Esophagus (tissue), 2 donors: ENCODE measurements around the gene TTLL12. TPM values are rescaled to one million over a fixed set of nuclear protein-coding genes. Genes with fewer than 3 reads are reported as not detected.

ENCODE experiments used
- H3K27ac ChIP-seq, 2 donors: one replicate each; pipeline ENCODE4 v1.5.1; 2013; ENCODE audit warnings: low read depth in 2 of 2, mild to moderate bottlenecking in 2 of 2, inconsistent platforms in 1 of 2, low read length in 1 of 2, moderate library complexity in 1 of 2
- H3K27me3 ChIP-seq, 2 donors: one replicate each; pipeline ENCODE4 v1.6.1; 2013; ENCODE audit warnings: low read length in 2 of 2, control low read depth in 1 of 2, mild to moderate bottlenecking in 1 of 2; ENCODE audit not compliant: insufficient read depth in 2 of 2, control insufficient read depth in 1 of 2
- H3K36me3 ChIP-seq, 2 donors: one replicate each; pipeline ENCODE4 v1.6.1; 2013; ENCODE audit warnings: low read length in 1 of 2; ENCODE audit not compliant: control insufficient read depth in 2 of 2, insufficient read depth in 2 of 2
- H3K4me1 ChIP-seq, 2 donors: one replicate each; pipeline ENCODE4 v1.6.1; 2013; ENCODE audit warnings: low read length in 1 of 2; ENCODE audit not compliant: control insufficient read depth in 2 of 2, insufficient read depth in 2 of 2
- H3K4me3 ChIP-seq, 2 donors: one replicate each; pipeline ENCODE4 v1.5.1; 2013; ENCODE audit warnings: low read length in 2 of 2, mild to moderate bottlenecking in 2 of 2, low read depth in 1 of 2, moderate library complexity in 1 of 2
- H3K9me3 ChIP-seq, 2 donors: one replicate each; pipeline ENCODE4 v1.6.1; 2013; ENCODE audit warnings: mild to moderate bottlenecking in 2 of 2, low read depth in 1 of 2, low read length in 1 of 2, moderate library complexity in 1 of 2; ENCODE audit not compliant: control insufficient read depth in 2 of 2, insufficient read depth in 1 of 2
- WGBS, 2 donors: extraction: QIAGEN DNeasy Blood & Tissue Kit; methylation state at CpG; one replicate each; pipeline ENCODE4 v1.1.7; 2013; 5-methylcytosine and 5-hydroxymethylcytosine counted together
- polyA plus RNA-seq, 2 donors: library from polyadenylated mRNA; stranded (reverse); fragments of 200-250 nt; gene quantifications; one replicate each; pipeline ENCODE4 v1.2.3, GENCODE V29; 2013
- donor health status: healthy with polysubstance abuse.
- donor health status: Bipolar disorder and iron deficiency.

Gene TTLL12
- polyA plus RNA-seq, 2 donors = 79.5 to 96.4 TPM

- WGBS, 2 donors = 46 to 60% methylated on average over 13 of the region's 13 CpGs
- Histone ChIP-seq H3K27me3 (no peaks in the 10 kb centered on the region), H3K27ac (peak overlapping the region; percentile 57 to 88), H3K4me1 (peaks cover 2 to 14% of the 10 kb centered on the region in 2 donors), H3K9me3 (no peaks in the 10 kb centered on the region), H3K4me3 (no peak overlapping the region), H3K36me3 (peaks cover 2 to 25% of the 10 kb centered on the region in 2 donors)
These were observed 58.8 kb downstream of the TTLL12 start for GRCh38 chr22:43128116-43128515.

GRCh38 chr22:43127166-43127908, 59.6 kb downstream of the TTLL12 start:
- Histone ChIP-seq H3K4me1 (peaks cover 2 to 17% of the 10 kb centered on the region in 2 donors), H3K36me3 (peaks cover 0 to 19% of the 10 kb centered on the region in 2 donors), H3K27me3 (no peaks in the 10 kb centered on the region), H3K4me3 (no peak overlapping the region), H3K27ac (peak overlapping the region; percentile 87 to 88), H3K9me3 (no peaks in the 10 kb centered on the region)
- 59 to 65% methylated on average over 17 of the region's 17 CpGs for WGBS, 2 donors

- Histone ChIP-seq H3K4me1 (peaks cover 2 to 15% of the 10 kb centered on the region in 2 donors), H3K4me3 (no peak overlapping the region), H3K27me3 (no peaks in the 10 kb centered on the region), H3K36me3 (peaks cover 0 to 13% of the 10 kb centered on the region in 2 donors), H3K9me3 (no peaks in the 10 kb centered on the region), H3K27ac (peak overlapping the region; percentile 87 to 88)
- WGBS, 2 donors = 45 to 51% methylated on average over 5 of the region's 5 CpGs
These were observed 60.3 kb downstream of the TTLL12 start for GRCh38 chr22:43126501-43127165.

- H3K27ac ChIP-seq = peak overlapping the region; percentile 61 to 84
- H3K4me1 ChIP-seq = peaks cover 0 to 18% of the 10 kb centered on the region in 2 donors
- H3K4me3 ChIP-seq = no peak overlapping the region
- WGBS, 2 donors = 51 to 53% methylated on average over 7 of the region's 7 CpGs
- H3K27me3 ChIP-seq = no peaks in the 10 kb centered on the region
- H3K36me3 ChIP-seq = peaks cover 0 to 4% of the 10 kb centered on the region in 2 donors
- H3K9me3 ChIP-seq = no peaks in the 10 kb centered on the region
These were observed 67.9 kb downstream of the TTLL12 start for GRCh38 chr22:43118953-43119458.

- Histone ChIP-seq H3K36me3 (peaks cover 0 to 4% of the 10 kb centered on the region in 2 donors), H3K9me3 (no peaks in the 10 kb centered on the region), H3K4me3 (no peak overlapping the region), H3K4me1 (peaks cover 0 to 21% of the 10 kb centered on the region in 2 donors), H3K27me3 (no peaks in the 10 kb centered on the region), H3K27ac (peak overlapping the region; percentile 61 to 84)
- WGBS, 2 donors = 66 to 74% methylated on average over 21 of the region's 21 CpGs
These were observed 68.7 kb downstream of the TTLL12 start for GRCh38 chr22:43118024-43118849.

- Histone ChIP-seq H3K9me3 (no peaks in the 10 kb centered on the region), H3K36me3 (peaks cover 0 to 4% of the 10 kb centered on the region in 2 donors), H3K27ac (no peak overlapping the region), H3K4me1 (peaks cover 0 to 18% of the 10 kb centered on the region in 2 donors), H3K27me3 (no peaks in the 10 kb centered on the region), H3K4me3 (no peak overlapping the region)
- 92 to 93% methylated on average over 7 of the region's 7 CpGs for WGBS, 2 donors
These were observed 70.0 kb downstream of the TTLL12 start for GRCh38 chr22:43116932-43117331.

Other genes with a start within 250 kb of the TTLL12 start
- gene PACSIN2, start 172.0 kb downstream of the TTLL12 start, polyA plus RNA-seq = 10 to 100 TPM; 17.1 to 20.3 TPM
- 1 to 10 TPM; 2.2 to 2.4 TPM for gene TTLL1, start 97.7 kb downstream of the TTLL12 start, polyA plus RNA-seq
- gene BIK, start 76.4 kb downstream of the TTLL12 start, polyA plus RNA-seq = 10 to 100 TPM; 11.4 to 18.5 TPM
- 10 to 100 TPM; 10.2 to 16.6 TPM for gene MCAT, start 43.7 kb downstream of the TTLL12 start, polyA plus RNA-seq
- gene TSPO, start 35.6 kb downstream of the TTLL12 start, polyA plus RNA-seq = 100 to 1,000 TPM; 660 to 791 TPM
- gene SCUBE1, start 156.2 kb upstream of the TTLL12 start, polyA plus RNA-seq = 1 to 10 TPM; 2.2 to 2.4 TPM
- gene MPPED1, start 224.9 kb upstream of the TTLL12 start, polyA plus RNA-seq = under 1 TPM in 1 of 2 donors, not detected in 1; 0.01 TPM